Left lung (tissue), 10 donors: Measurements from ENCODE around the gene ACTRT3. TPM values are rescaled to one million over a fixed set of nuclear protein-coding genes. Genes with fewer than 3 reads are reported as not detected.

Experiments used
- ATAC-seq: fragments of 200-7000 bp; cut with Tn5 transposase; one replicate; pipeline ENCODE4 v1.9.1; 2020; ENCODE audit warnings: moderate library complexity
- DNase-seq, 4 donors: peaks; one replicate each; pipeline ENCODE4 v3.0.0-alpha.2; 2013 to 2020
- H3K27ac ChIP-seq, 2 donors: fragments of 200-600 bp; sonication (generic) in 1 of 2; one replicate each; pipeline versions ENCODE4 v1.5.0 to v1.8.0; 2020 to 2021
- H3K27me3 ChIP-seq, 2 donors: fragments of 200-600 bp; sonication (generic) in 1 of 2; one replicate each; pipeline versions ENCODE4 v1.5.0 to v1.8.0; 2020 to 2021
- H3K36me3 ChIP-seq, 2 donors: fragments of 200-600 bp; sonication (generic) in 1 of 2; one replicate each; pipeline versions ENCODE4 v1.5.0 to v1.8.0; 2020 to 2021
- H3K4me1 ChIP-seq, 2 donors: fragments of 200-600 bp; one replicate each; pipeline ENCODE4 v1.8.0; 2021
- H3K4me3 ChIP-seq, 2 donors: fragments of 200-600 bp; sonication (generic) in 1 of 2; one replicate each; pipeline versions ENCODE4 v1.5.0 to v1.8.0; 2020 to 2021; ENCODE audit warnings: mild to moderate bottlenecking in 1 of 2
- H3K9me3 ChIP-seq, 2 donors: fragments of 200-600 bp; sonication (generic) in 1 of 2; one replicate each; pipeline versions ENCODE4 v1.5.0 to v1.8.0; 2020 to 2021
- CTCF ChIP-seq, 2 donors: fragments of 200-600 bp; sonication (generic) in 1 of 2; IDR thresholded peaks; one replicate each; pipeline versions ENCODE4 v1.5.0 to v1.8.0; 2021; ENCODE audit warnings: antibody characterized with exemption in 2 of 2
- intact Hi-C, 2 donors: fragments of 100-400 bp; cut with DNase I; formaldehyde crosslinking; loops; one replicate each; pipeline versions ENCODE4 v1.11.2 to v1.14.2; 2022
- polyA plus RNA-seq, 6 donors: library from polyadenylated mRNA; unstranded; fragments of 120-200 nt; gene quantifications; one replicate each; pipeline ENCODE4 v1.2.1, GENCODE V29; 2013; ENCODE audit not compliant: insufficient read length in 6 of 6
- total RNA-seq, 2 donors: library from RNA; stranded (reverse); fragmentation: NEBNext Ultra II Directional; extraction: Animal tissue kit (Norgen Biotek cat#: 25700); gene quantifications; one replicate each; pipeline ENCODE4 v1.2.1, GENCODE V29; 2021
- donor health status: DM: no; HTN: yes; CAD: no.
- donor health status: DM: no; HTN: no; CAD: no.

ACTRT3 gene
- total and polyA plus RNA-seq, 8 donors: 1.5 to 3.5 (median 2.7) TPM

GRCh38 chr3:169772897-169773816, 3.8 kb upstream of the ACTRT3 start, which contains the start of gene MYNN:
Gene MYNN, plus strand, starts transcription at chr3:169773396. Its CDS starts 900 bp downstream, at chr3:169774296.
- peak; percentile 94 for ATAC-seq
- TF ChIP-seq CTCF (IDR thresholded peaks at IDR 0.05): no peak
- no peaks in the 10 kb centered on the region for H3K27me3 ChIP-seq
- peaks cover 0 to 38% of the 10 kb centered on the region in 2 donors for H3K36me3 ChIP-seq
- peaks cover 13 to 28% of the 10 kb centered on the region in 2 donors for H3K4me1 ChIP-seq
- peak within 1 kb of the TSS; percentile 70 to 91 for H3K4me3 ChIP-seq
- H3K27ac ChIP-seq: peak within 1 kb of the TSS; percentile 99 to 100
- DNase-seq: peak; percentile 93 to 97 (median 96)
- intact Hi-C loops: no loop called here
- H3K9me3 ChIP-seq: no peaks in the 10 kb centered on the region

GRCh38 chr3:169772305-169772896, 3.0 kb upstream of the ACTRT3 start:
- intact Hi-C loops: no loop called here
- peaks cover 13 to 28% of the 10 kb centered on the region in 2 donors for H3K4me1 ChIP-seq
- H3K9me3 ChIP-seq: no peaks in the 10 kb centered on the region
- no peaks in the 10 kb centered on the region for H3K27me3 ChIP-seq
- TF ChIP-seq CTCF (IDR thresholded peaks at IDR 0.05): no peak
- DNase-seq (peak; percentile 75 to 86 (median 80)), ATAC-seq (peak; percentile 75)
- peak overlapping the region; percentile 70 to 91 for H3K4me3 ChIP-seq
- peak overlapping the region; percentile 99 to 100 for H3K27ac ChIP-seq
- H3K36me3 ChIP-seq: peaks cover 0 to 30% of the 10 kb centered on the region in 2 donors

GRCh38 chr3:169771497-169772304, 2.3 kb upstream of the ACTRT3 start:
- ATAC-seq (peak; percentile 20), DNase-seq (peak; percentile 25 to 91 (median 63))

GRCh38 chr3:169764882-169765612, 4.3 kb downstream of the ACTRT3 start, which contains the start of gene TERC:
Gene TERC, minus strand, starts transcription at chr3:169765060.
- Histone ChIP-seq H3K4me1 (peaks cover 0 to 15% of the 10 kb centered on the region in 2 donors), H3K36me3 (no peaks in the 10 kb centered on the region), H3K27ac (peak within 1 kb of the TSS; percentile 98 to 99), H3K27me3 (no peaks in the 10 kb centered on the region), H3K4me3 (peak within 1 kb of the TSS; percentile 60 to 85), H3K9me3 (peaks cover 0 to 3% of the 10 kb centered on the region in 2 donors)
- DNase-seq (peak; percentile 89 to 96 (median 94)), ATAC-seq (peak; percentile 92)
- intact Hi-C loops: no loop called here
- no peak for TF ChIP-seq CTCF (IDR thresholded peaks at IDR 0.05)

More at GRCh38 chr3:169771497-169772304, 2.3 kb upstream of the ACTRT3 start:
- peak overlapping the region; percentile 99 to 100 for H3K27ac ChIP-seq
- intact Hi-C loops: no loop called here
- H3K4me1 ChIP-seq: peaks cover 13 to 28% of the 10 kb centered on the region in 2 donors
- H3K36me3 ChIP-seq: peaks cover 0 to 23% of the 10 kb centered on the region in 2 donors
- no peaks in the 10 kb centered on the region for H3K27me3 ChIP-seq
- no peak for TF ChIP-seq CTCF (IDR thresholded peaks at IDR 0.05)
- H3K9me3 ChIP-seq: no peaks in the 10 kb centered on the region
- peak overlapping the region; percentile 70 to 91 for H3K4me3 ChIP-seq
